CD8-positive, alpha-beta memory T cell (primary cell): Measurements from ENCODE around the gene FTO. TPM values are rescaled to one million over a fixed set of nuclear protein-coding genes. Genes with fewer than 3 reads are reported as not detected.

Source experiments
- CTCF ChIA-PET: fragments of 350-600 bp; sonication (Branson Sonifier 250); formaldehyde crosslinking; loops from one replicate; lab custom pipeline; 2021; ENCODE audit warnings: antibody characterized with exemption; lab: Charles Lee
- POLR2A ChIA-PET: fragments of 350-600 bp; sonication (Branson Sonifier 250); formaldehyde crosslinking; loops from one replicate; lab custom pipeline; 2021; ENCODE audit warnings: antibody characterized with exemption; lab: Charles Lee
- DNase-seq, 5 donors: peaks; one replicate each; pipeline versions ENCODE4 v3.0.0 to v3.0.0-alpha.2; 2020 to 2022; ENCODE audit warnings: mixed read lengths in 1 of 5
- H3K27ac ChIP-seq: one replicate; pipeline ENCODE4 v1.7.0; 2013; ENCODE audit warnings: low read depth, mild to moderate bottlenecking, low read length, moderate library complexity
- H3K27me3 ChIP-seq: 2 replicates; pipeline ENCODE4 v1.7.0; 2013; ENCODE audit warnings: low read length, mild to moderate bottlenecking; ENCODE audit not compliant: insufficient read depth, poor library complexity, severe bottlenecking
- H3K36me3 ChIP-seq: 2 replicates; pipeline ENCODE4 v1.7.0; 2013; ENCODE audit warnings: mild to moderate bottlenecking, low read length, moderate library complexity; ENCODE audit not compliant: insufficient read depth
- H3K4me1 ChIP-seq: 2 replicates; pipeline ENCODE4 v1.7.0; 2013; ENCODE audit warnings: mild to moderate bottlenecking, low read length, moderate library complexity; ENCODE audit not compliant: insufficient read depth
- H3K4me3 ChIP-seq: 2 replicates; pipeline ENCODE4 v1.7.0; 2013; ENCODE audit warnings: mild to moderate bottlenecking, low read length
- H3K9me3 ChIP-seq: 2 replicates; pipeline ENCODE4 v1.7.0; 2013; ENCODE audit warnings: mild to moderate bottlenecking, low read length
- H3K27ac Mint-ChIP-seq, 8 donors: one replicate each; pipeline ENCODE4 v1.8.0; 2020 to 2021; ENCODE audit warnings: mixed read lengths in 8 of 8, mild to moderate bottlenecking in 6 of 8, inconsistent platforms in 3 of 8, moderate library complexity in 3 of 8
- H3K27me3 Mint-ChIP-seq, 2 donors: one replicate each; pipeline ENCODE4 v1.8.0; 2020 to 2021; ENCODE audit warnings: mixed read lengths in 2 of 2, mild to moderate bottlenecking in 1 of 2, moderate library complexity in 1 of 2
- H3K36me3 Mint-ChIP-seq, 3 donors: one replicate each; pipeline ENCODE4 v1.8.0; 2020 to 2021; ENCODE audit warnings: mixed read lengths in 3 of 3, inconsistent platforms in 1 of 3, mild to moderate bottlenecking in 1 of 3
- H3K4me1 Mint-ChIP-seq, 3 donors: one replicate each; pipeline ENCODE4 v1.8.0; 2020 to 2021; ENCODE audit warnings: mixed read lengths in 3 of 3, inconsistent platforms in 1 of 3, mild to moderate bottlenecking in 1 of 3
- H3K4me3 Mint-ChIP-seq, 7 donors: one replicate each; pipeline ENCODE4 v1.8.0; 2020 to 2021; ENCODE audit warnings: mixed read lengths in 7 of 7, mild to moderate bottlenecking in 6 of 7, moderate library complexity in 4 of 7, inconsistent platforms in 2 of 7
- H3K9me3 Mint-ChIP-seq, 5 donors: one replicate each; pipeline ENCODE4 v1.8.0; 2020 to 2022; ENCODE audit warnings: mixed read lengths in 5 of 5, mild to moderate bottlenecking in 3 of 5, moderate library complexity in 2 of 5, inconsistent platforms in 1 of 5
- polyA plus RNA-seq: library from polyadenylated mRNA; unstranded; fragments of 300-500 nt; fragmentation: Illumina TruSeq; gene quantifications from one replicate; pipeline ENCODE4 v1.2.3, GENCODE V29; 2021
- total RNA-seq, 2 experiments: library from RNA; stranded (reverse); gene quantifications; one replicate each; pipeline ENCODE4 v1.2.3, GENCODE V29; 2021

FTO gene
- total and polyA plus RNA-seq, 3 experiments from 2014 or later: 54.5 to 77.8 (median 56.0) TPM

DNA sequence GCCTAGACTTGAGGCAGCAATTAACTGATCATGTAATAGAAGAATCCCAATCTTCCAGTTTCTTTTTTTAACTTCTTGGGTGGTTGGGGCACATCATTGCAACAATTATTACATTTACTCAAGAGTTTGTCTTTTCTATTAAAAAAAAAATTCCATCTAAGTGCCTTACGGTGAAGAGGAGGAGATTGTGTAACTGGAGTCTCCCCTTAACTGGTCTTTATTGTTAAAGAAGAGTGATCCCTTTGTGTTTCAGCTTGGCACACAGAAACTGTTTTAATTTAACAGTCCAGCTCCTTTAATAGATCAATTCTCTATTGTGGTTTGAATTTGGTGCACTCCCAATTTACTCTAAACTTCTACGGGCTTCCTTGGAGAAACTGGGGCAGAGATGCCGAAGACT lies 75.2 kb downstream of the FTO start:
- no peaks in the 10 kb centered on the region for H3K27me3 Mint-ChIP-seq
- H3K4me1 Mint-ChIP-seq: peaks cover 36 to 49% (median 38%) of the 10 kb centered on the region in 3 donors
- ChIA-PET CTCF (no interaction called here), POLR2A (no interaction called here)
- no peak for DNase-seq
- H3K27ac Mint-ChIP-seq: no peak overlapping the region
- H3K27me3 ChIP-seq: no peaks in the 10 kb centered on the region
- H3K36me3 ChIP-seq: no peaks in the 10 kb centered on the region
- H3K9me3 Mint-ChIP-seq: no peaks in the 10 kb centered on the region
- H3K4me3 Mint-ChIP-seq: no peak overlapping the region
- no peaks in the 10 kb centered on the region for H3K4me1 ChIP-seq
- H3K9me3 ChIP-seq: no peaks in the 10 kb centered on the region
- no peak overlapping the region for H3K27ac ChIP-seq
- no peak overlapping the region for H3K4me3 ChIP-seq
- H3K36me3 Mint-ChIP-seq: peaks cover 0 to 4% (median 1%) of the 10 kb centered on the region in 3 donors

DNA sequence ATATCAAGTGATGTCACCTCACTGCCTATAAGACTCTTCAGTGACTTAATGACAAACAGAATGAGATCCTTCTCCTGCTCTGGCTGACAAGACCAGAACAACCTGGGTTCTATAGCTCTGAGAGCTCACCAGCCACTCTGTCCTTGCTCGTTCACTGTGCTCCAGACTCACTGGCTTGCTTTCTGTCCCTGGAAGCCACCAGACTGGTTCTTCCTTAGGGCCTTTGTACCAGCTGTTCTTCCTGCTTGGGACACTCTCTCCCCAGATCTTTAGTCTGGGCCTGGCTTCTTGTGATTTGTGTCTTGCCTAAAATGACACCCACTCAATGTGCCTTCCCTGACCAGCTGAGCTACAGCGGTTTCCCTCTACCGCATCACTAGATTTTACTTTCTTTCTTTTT lies 76.1 kb downstream of the FTO start:
- Mint-ChIP-seq H3K4me1 (peaks cover 32 to 49% (median 38%) of the 10 kb centered on the region in 3 donors), H3K27me3 (no peaks in the 10 kb centered on the region), H3K27ac (no peak overlapping the region), H3K36me3 (peaks cover 0 to 4% (median 1%) of the 10 kb centered on the region in 3 donors), H3K4me3 (peak overlapping the region in 1 of 7 donors; percentile 30), H3K9me3 (no peaks in the 10 kb centered on the region)
- no peaks in the 10 kb centered on the region for H3K27me3 ChIP-seq
- POLR2A ChIA-PET: no interaction called here
- H3K36me3 ChIP-seq: no peaks in the 10 kb centered on the region
- no peak for DNase-seq
- no peak overlapping the region for H3K27ac ChIP-seq
- H3K4me3 ChIP-seq: no peak overlapping the region
- CTCF ChIA-PET: no interaction called here
- no peaks in the 10 kb centered on the region for H3K4me1 ChIP-seq
- H3K9me3 ChIP-seq: no peaks in the 10 kb centered on the region

DNA sequence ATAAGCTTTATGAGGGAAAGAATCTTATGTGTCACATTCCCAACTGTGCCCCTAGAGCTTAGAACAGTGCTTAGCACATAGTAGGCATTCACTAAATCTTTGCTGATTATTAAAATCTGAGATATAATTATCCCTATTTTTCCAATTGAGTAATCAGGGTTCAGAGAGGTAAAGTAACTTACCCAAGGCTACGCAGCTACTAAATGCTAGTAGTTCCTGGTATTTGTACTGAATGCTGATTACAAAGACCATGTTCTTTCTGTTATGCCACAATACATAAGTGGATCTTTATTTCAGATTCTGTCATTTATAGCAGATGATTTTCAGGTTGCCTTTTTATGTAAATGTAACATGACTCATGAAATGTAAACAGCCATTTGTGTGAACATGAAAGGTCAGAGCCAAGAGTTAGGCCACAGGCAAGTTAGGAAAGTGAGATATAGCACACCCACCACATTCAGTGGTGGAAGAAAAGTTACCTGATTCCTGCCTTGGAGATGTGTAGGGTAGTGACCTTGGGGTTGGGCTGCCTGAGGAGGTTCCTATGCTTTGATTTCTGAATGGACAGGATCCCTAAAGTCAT lies 77.2 kb downstream of the FTO start:
- Histone ChIP-seq H3K4me3 (no peak overlapping the region), H3K9me3 (no peaks in the 10 kb centered on the region), H3K36me3 (no peaks in the 10 kb centered on the region), H3K27ac (no peak overlapping the region), H3K4me1 (no peaks in the 10 kb centered on the region), H3K27me3 (no peaks in the 10 kb centered on the region)
- DNase-seq: no peak
- no peaks in the 10 kb centered on the region for H3K27me3 Mint-ChIP-seq
- CTCF ChIA-PET: no interaction called here
- POLR2A ChIA-PET: no interaction called here
- H3K4me3 Mint-ChIP-seq: no peak overlapping the region
- H3K9me3 Mint-ChIP-seq: no peaks in the 10 kb centered on the region
- peak overlapping the region in 1 of 8 donors; percentile 36 for H3K27ac Mint-ChIP-seq
- peaks cover 26 to 57% (median 41%) of the 10 kb centered on the region in 3 donors for H3K4me1 Mint-ChIP-seq
- H3K36me3 Mint-ChIP-seq: peaks cover 0 to 4% (median 1%) of the 10 kb centered on the region in 3 donors

DNA sequence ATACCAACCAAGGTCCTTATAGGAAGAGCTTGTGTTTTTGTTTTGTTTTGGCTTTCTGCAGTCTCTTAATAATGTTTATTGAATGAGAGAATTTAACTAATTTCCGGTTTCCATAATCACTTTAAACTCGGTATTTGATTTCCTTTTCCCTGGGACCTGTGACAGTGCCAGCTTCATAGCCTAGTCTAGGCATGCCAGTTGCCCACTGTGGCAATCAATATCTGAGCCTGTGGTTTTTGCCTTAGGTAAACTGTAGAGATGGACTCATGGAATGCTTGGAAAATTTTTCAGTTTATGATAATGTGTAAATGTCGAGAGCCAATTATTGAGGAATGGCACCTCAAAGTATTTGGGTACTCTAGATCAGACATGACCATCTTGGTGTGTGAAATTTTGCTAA lies 78.2 kb downstream of the FTO start:
- no peaks in the 10 kb centered on the region for H3K27me3 ChIP-seq
- DNase-seq: no peak
- Mint-ChIP-seq H3K4me3 (no peak overlapping the region), H3K27ac (no peak overlapping the region), H3K27me3 (no peaks in the 10 kb centered on the region), H3K9me3 (no peaks in the 10 kb centered on the region), H3K4me1 (peaks cover 29 to 60% (median 47%) of the 10 kb centered on the region in 3 donors), H3K36me3 (peaks cover 0 to 4% (median 2%) of the 10 kb centered on the region in 3 donors)
- no peaks in the 10 kb centered on the region for H3K9me3 ChIP-seq
- H3K27ac ChIP-seq: no peak overlapping the region
- POLR2A ChIA-PET: no interaction called here
- no peaks in the 10 kb centered on the region for H3K4me1 ChIP-seq
- CTCF ChIA-PET: no interaction called here
- H3K4me3 ChIP-seq: no peak overlapping the region
- H3K36me3 ChIP-seq: no peaks in the 10 kb centered on the region

DNA sequence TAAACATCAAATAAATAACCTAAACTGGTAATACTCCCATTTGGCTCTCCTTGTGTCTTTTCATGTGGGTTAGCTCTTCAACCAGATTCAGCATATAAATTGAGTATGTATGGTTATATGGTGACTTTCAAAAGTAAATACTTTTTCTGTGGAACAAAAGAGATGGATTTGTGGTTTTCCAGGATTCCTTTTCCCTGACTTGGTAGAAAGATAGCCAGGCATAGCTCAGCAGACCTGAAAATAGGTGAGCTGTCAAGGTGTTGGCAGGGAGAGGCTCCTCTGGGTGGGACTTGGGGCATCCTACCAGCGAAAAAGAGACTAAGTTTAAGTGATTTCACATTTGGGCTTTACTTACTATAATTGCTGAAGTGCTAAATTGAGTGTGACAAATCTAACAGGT lies 80.3 kb downstream of the FTO start:
- Histone ChIP-seq H3K27ac (no peak overlapping the region), H3K4me1 (no peaks in the 10 kb centered on the region), H3K4me3 (no peak overlapping the region), H3K27me3 (no peaks in the 10 kb centered on the region), H3K36me3 (no peaks in the 10 kb centered on the region), H3K9me3 (no peaks in the 10 kb centered on the region)
- no peak overlapping the region for H3K4me3 Mint-ChIP-seq
- ChIA-PET POLR2A (no interaction called here), CTCF (no interaction called here)
- peaks cover 34 to 66% (median 45%) of the 10 kb centered on the region in 3 donors for H3K4me1 Mint-ChIP-seq
- no peaks in the 10 kb centered on the region for H3K27me3 Mint-ChIP-seq
- no peak for DNase-seq
- peaks cover 0 to 4% (median 2%) of the 10 kb centered on the region in 3 donors for H3K36me3 Mint-ChIP-seq
- H3K9me3 Mint-ChIP-seq: no peaks in the 10 kb centered on the region
- no peak overlapping the region for H3K27ac Mint-ChIP-seq

DNA sequence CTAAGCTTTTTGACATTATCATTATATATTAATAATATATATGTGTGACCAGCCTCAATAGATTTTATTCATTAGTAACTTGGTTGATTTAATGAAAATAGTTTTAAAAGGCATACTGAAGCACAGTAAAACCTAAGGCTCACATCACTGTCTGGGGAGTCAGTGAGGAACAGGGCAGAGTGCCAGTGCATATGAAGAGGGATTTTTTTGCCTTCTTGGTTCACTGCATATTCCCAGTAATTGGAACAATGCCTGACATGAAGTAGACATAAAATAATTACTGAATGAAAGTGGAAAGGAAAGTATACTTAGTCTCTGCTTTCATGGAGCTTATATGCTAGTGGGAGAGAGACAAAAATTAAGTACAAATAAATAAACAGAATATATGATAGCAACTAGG lies 81.1 kb downstream of the FTO start:
- H3K36me3 ChIP-seq: no peaks in the 10 kb centered on the region
- H3K27ac ChIP-seq: no peak overlapping the region
- H3K4me1 ChIP-seq: no peaks in the 10 kb centered on the region
- H3K4me3 Mint-ChIP-seq: no peak overlapping the region
- POLR2A ChIA-PET: no interaction called here
- no peaks in the 10 kb centered on the region for H3K9me3 ChIP-seq
- H3K36me3 Mint-ChIP-seq: peaks cover 0 to 4% (median 2%) of the 10 kb centered on the region in 3 donors
- CTCF ChIA-PET: no interaction called here
- DNase-seq: no peak
- no peaks in the 10 kb centered on the region for H3K27me3 Mint-ChIP-seq
- peaks cover 32 to 59% (median 39%) of the 10 kb centered on the region in 3 donors for H3K4me1 Mint-ChIP-seq
- peak overlapping the region in 1 of 8 donors; percentile 26 for H3K27ac Mint-ChIP-seq
- H3K4me3 ChIP-seq: no peak overlapping the region
- H3K9me3 Mint-ChIP-seq: no peaks in the 10 kb centered on the region
- no peaks in the 10 kb centered on the region for H3K27me3 ChIP-seq

DNA sequence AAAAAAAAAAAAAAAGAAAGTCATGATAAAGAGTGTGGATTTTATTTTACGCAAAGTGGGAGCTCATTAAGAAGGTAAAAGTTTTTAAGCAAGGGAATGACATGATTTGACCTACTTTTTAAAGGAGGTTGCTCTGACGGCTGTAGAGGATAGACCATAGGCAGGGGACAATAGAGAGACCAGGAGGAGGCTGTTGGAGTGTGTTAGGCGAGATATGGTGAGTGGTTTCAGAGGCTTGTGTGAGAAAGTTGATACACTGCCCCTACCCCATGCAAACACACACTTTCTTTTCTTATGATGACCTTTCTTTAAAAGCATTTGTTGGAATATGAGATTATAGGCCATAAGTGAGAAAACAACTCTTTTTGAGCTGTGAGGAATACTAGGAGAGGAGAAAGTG lies 82.0 kb downstream of the FTO start:
- ChIA-PET CTCF (interaction anchor here (0.7 to 1.4 kb wide), 2 partner anchors 9 to 1927 kb away, joined by 3 read pairs; no protein-coding TSS in a partner anchor), POLR2A (no interaction called here)
- Histone ChIP-seq H3K36me3 (no peaks in the 10 kb centered on the region), H3K4me3 (no peak overlapping the region), H3K27ac (no peak overlapping the region), H3K9me3 (no peaks in the 10 kb centered on the region), H3K27me3 (no peaks in the 10 kb centered on the region), H3K4me1 (no peaks in the 10 kb centered on the region)
- peak overlapping the region in 1 of 8 donors; percentile 65 for H3K27ac Mint-ChIP-seq
- H3K4me3 Mint-ChIP-seq: no peak overlapping the region
- peaks cover 35 to 62% (median 35%) of the 10 kb centered on the region in 3 donors for H3K4me1 Mint-ChIP-seq
- H3K9me3 Mint-ChIP-seq: no peaks in the 10 kb centered on the region
- peaks cover 0 to 4% (median 2%) of the 10 kb centered on the region in 3 donors for H3K36me3 Mint-ChIP-seq
- H3K27me3 Mint-ChIP-seq: no peaks in the 10 kb centered on the region
- DNase-seq: no peak

DNA sequence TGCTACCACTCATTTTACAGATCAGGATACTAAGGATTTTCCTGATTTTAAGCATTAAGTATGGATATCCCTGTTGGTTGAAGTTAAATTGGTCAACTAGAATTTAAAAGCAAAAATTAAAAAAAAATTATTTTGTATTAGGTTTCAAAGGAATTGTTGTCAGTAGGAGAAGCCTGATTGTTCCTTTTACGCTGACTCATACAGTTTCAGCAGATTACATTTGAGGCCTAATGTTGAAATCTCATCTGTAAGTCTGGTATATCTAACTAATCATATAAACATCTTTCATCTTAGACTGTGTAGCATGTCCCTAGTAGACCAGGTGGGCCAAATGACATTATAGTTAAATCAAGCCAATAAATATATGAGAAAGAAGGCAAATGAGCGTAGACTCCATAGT lies 83.5 kb downstream of the FTO start:
- H3K27ac ChIP-seq: no peak overlapping the region
- ChIA-PET CTCF (interaction anchor here (1.4 kb wide), 1 partner anchor 11 kb away, joined by 3 read pairs; no protein-coding TSS in a partner anchor), POLR2A (no interaction called here)
- H3K36me3 ChIP-seq: no peaks in the 10 kb centered on the region
- H3K27me3 ChIP-seq: no peaks in the 10 kb centered on the region
- H3K9me3 ChIP-seq: no peaks in the 10 kb centered on the region
- Mint-ChIP-seq H3K27ac (no peak overlapping the region), H3K27me3 (no peaks in the 10 kb centered on the region), H3K36me3 (peaks cover 0 to 2% (median 0%) of the 10 kb centered on the region in 3 donors), H3K4me1 (peaks cover 27 to 52% (median 31%) of the 10 kb centered on the region in 3 donors), H3K9me3 (no peaks in the 10 kb centered on the region), H3K4me3 (no peak overlapping the region)
- no peak for DNase-seq
- H3K4me1 ChIP-seq: no peaks in the 10 kb centered on the region
- H3K4me3 ChIP-seq: no peak overlapping the region
